Measurements from ENCODE around the gene STARD8.
"Not testable (repeated sequence)": the region's sequence is repeated elsewhere in the genome, so short reads cannot be mapped to it uniquely, and the experiment has no call there.

The STARD8 gene

DNA sequence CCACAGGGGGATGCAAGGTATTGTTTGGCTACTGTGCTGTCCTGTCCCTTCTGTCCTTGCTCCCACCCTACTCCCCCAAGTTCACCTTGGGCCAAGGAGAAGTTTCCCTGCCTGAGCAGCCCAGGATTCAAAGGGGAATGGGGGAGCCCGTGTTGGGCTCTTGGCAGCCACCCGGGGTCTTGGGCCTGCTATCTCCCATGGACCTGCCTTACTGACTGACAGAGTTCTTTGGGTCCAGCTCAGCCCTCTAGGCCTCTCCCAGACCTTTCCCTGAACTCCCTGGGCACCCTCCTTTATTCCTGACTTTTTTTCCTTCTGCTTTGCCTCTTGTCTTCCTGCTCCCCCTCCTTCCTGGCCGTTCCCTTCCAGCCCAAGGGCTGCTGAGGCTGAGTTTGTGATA is 67.4 kb downstream of the STARD8 start:
- DNase-seq (ENCODE audit: low read depth in 2 of 3, low spot score in 1 of 3) = no peak

- DNase-seq (ENCODE audit: low read depth in 2 of 3, low spot score in 1 of 3) = no peak
These were observed 69.7 kb downstream of the STARD8 start for GRCh38 chrX:68717196-68717595.

GRCh38 chrX:68717663-68718442 is 70.4 kb downstream of the STARD8 start:
- DNase-seq (ENCODE audit: low read depth in 2 of 3, low spot score in 1 of 3) = no peak

- DNase-seq (ENCODE audit: low read depth in 2 of 3, low spot score in 1 of 3) = no peak
These were observed 71.0 kb downstream of the STARD8 start for GRCh38 chrX:68718443-68718820.

- no peak for DNase-seq (ENCODE audit: low read depth in 2 of 3, low spot score in 1 of 3)
These were observed 71.9 kb downstream of the STARD8 start for GRCh38 chrX:68719181-68719903.

GRCh38 chrX:68719904-68720614 is 72.6 kb downstream of the STARD8 start:
- no peak for DNase-seq (ENCODE audit: low read depth in 2 of 3, low spot score in 1 of 3)

DNA sequence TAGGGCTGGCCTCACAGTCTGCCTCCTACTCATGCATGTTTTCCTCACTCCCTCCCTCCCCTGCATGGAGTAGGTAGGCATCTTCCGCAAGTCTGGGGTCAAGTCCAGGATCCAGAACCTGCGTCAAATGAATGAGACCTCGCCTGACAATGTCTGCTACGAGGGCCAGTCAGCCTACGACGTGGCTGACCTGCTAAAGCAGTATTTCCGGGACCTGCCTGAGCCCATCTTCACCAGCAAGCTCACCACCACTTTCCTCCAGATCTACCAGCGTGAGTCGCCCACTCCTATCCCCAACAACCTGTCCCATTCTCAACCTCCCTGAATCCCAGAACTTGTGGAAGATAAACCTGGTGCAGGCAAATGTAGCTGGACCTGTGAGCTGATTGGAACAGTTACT is 73.4 kb downstream of the STARD8 start:
- no peak for DNase-seq (ENCODE audit: low read depth in 2 of 3, low spot score in 1 of 3)

DNA sequence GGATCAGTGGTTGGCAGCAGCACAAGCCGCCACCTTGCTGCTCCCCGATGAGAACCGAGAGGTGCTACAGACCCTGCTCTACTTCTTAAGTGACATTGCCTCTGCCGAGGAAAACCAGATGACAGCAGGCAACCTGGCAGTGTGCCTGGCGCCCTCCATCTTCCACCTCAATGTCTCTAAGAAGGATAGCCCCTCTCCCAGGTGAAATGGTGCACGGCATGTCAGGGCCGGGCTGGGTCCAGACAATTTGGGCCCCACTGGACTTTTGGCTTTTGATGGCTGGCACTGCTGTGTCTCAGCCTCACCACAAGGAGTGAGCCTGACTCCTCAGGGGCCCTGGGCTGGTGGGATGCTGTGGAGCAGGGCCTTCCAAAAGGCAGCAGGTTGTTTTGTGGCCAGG is 74.1 kb downstream of the STARD8 start:
- no peak for DNase-seq (ENCODE audit: low read depth in 2 of 3, low spot score in 1 of 3)

DNA sequence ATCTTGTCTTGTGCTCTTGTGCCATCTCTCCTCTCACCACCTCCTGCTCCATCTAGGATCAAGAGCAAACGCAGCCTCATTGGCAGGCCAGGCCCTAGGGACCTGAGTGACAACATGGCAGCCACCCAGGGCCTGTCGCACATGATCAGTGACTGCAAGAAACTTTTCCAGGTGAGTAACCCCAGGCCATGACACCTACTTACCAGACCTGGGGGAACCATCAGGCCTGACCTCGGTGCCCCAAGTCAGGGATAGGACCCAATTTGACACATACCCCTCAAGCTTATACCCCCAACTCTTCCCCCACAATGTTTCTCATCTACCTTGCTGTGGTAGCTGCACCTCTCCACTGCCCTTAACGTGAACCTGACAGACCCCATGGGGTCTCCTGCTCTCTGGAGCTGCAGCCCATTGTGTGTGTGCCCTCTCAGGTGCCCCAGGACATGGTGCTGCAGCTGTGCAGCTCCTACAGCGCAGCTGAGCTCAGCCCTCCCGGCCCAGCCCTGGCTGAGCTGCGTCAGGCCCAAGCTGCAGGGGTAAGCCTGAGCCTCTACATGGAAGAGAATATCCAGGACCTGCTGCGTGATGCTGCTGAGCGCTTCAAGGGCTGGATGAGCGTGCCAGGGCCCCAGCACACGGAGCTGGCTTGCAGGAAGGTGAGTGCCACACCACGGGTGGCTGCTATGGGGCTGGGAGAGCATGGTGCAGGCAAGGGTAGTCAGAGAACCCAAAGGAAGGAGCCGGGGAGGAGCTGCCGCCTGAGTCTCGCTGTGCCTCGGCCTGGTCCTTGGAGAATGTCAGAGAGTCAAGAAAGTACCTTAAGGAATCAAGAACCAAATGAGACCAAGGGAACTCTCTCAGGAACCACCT is 74.8 kb downstream of the STARD8 start:
- DNase-seq (ENCODE audit: low read depth in 2 of 3, low spot score in 1 of 3) = no peak

DNA sequence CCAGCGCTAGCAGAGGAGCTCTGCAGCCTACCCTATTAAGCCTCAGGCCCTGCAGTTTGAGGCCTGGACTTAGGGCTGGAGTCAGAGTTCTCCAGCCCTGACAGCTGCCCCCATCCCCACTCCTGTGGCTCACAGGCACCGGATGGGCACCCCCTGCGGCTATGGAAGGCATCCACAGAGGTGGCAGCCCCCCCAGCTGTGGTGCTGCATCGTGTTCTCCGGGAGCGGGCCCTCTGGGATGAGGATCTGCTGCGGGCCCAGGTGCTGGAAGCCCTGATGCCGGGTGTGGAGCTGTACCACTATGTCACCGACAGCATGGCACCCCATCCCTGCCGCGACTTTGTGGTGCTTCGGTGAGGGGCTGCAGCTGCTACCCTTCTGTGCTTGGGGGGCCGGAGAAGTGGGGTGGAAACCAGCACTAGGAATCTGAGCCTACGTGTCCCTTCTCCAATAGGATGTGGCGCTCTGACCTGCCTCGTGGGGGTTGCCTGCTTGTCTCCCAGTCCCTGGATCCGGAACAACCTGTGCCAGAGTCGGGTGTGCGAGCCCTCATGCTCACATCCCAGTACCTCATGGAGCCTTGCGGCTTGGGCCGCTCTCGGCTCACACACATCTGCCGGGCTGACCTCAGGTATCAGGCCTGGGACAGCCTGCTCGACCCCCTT is 76.2 kb downstream of the STARD8 start:
- no peak for DNase-seq (ENCODE audit: low read depth in 2 of 3, low spot score in 1 of 3)

DNA sequence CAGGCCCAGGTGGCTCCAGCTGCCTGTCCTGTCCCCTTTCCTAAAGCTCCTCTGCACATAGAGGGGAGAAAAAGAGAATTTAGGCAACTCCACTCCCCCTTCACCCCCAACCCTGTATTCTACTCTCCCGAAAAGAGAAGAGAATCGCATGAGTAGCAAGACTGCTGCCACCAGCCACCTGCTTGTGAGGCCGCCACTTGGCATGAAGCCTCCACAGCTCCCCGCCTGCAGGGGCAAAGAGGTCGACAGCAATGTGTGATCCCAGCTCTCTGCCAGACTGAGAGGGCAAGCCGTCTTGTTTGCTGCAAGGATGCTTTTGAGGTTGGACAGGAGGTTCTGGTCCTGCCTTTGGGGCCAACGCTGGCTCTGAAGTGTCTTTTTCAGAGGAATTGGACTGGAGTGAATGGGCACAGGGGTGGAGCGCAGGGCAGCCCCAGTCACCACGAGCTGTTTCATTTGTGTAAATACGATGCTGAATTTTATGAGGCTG is 77.1 kb downstream of the STARD8 start:
- no peak for DNase-seq (ENCODE audit: low read depth in 2 of 3, low spot score in 1 of 3)

DNA sequence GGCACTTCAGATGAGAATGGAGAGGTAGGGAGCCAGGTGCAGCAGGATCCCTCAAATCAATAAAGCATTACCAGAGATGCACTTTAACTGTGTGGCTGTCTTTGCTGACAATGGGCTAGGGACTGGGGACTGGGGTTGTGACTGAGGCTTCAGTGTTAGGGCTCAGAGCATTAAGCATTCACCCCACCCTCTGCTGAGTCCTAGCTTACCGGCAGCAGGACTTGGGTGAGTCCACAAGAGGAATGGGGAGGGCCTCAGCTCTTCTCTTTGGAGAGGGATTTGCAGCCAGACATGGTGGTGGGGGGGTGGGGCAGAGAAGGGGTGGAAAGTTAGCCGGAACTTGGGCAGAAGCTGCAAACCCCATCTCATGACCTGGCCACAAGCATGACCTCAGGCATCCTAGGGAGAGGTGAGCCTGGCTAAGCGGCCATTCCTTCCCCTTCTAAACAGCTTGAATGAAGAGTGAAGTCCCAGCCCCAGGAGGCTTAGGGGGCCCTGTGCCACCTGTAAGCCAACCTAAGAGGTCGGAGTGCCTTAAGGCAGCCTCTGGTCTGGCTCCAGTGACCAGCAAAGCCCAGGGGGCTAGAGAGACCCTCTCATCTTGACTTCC is 78.4 kb downstream of the STARD8 start:
- no peak for DNase-seq (ENCODE audit: low read depth in 2 of 3, low spot score in 1 of 3)

DNA sequence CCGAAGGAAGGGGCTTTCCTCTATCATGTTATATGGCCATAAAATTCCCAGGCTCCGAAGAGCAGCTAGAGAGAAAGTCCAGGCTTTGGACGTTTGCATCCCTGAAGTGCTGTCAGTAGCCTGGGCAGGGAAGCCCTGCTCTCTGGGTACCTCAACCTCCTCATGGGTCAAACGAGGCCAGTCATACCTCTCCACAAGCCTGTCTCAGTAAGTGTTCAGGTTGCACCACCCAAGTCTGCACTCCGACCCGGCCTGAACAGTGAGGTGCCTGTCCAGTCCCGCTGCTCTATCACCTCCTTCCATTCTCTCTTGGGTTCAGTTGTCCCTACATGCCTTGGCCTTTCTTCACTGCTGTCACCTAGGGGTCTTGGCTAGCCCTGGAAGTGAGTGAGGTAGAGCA is 78.9 kb downstream of the STARD8 start:
- no peak for DNase-seq (ENCODE audit: low read depth in 2 of 3, low spot score in 1 of 3)

GRCh38 chrX:68727696-68728095 is 80.2 kb downstream of the STARD8 start:
- no peak for DNase-seq (ENCODE audit: low read depth in 2 of 3, low spot score in 1 of 3)

GRCh38 chrX:68728186-68728585 is 80.7 kb downstream of the STARD8 start:
- no peak for DNase-seq (ENCODE audit: low read depth in 2 of 3, low spot score in 1 of 3)

- DNase-seq (ENCODE audit: low read depth in 2 of 3, low spot score in 1 of 3) = no peak
These were observed 83.8 kb downstream of the STARD8 start for GRCh38 chrX:68731254-68731653.

DNA sequence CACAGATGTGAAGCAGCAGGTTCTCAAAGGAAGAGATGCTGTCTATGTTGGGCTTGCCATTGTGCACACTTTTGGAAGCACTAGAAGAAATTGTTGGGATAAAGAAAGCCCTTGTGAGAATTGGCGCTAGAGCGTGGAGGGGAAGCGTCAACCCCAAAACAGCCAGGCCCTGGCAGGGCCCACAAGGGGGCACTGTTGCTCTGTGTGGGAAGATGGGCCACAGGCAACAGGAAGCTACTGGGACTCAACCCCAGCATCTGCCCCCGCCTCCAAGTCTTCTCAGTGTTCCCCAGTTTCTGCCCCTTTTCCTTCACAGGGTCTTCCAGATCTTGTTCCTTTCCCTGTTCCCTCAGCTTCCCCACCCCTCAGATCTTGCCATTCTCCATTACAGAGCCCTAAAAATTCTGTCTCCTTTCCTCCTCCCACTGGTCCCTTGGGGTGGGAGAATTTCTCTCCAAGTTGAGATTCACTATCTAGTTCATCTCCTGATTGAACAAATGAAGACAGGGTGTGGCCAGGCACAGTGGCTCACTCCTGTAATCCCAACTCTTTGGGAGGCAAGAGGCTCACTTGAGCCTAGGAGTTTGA is 85.5 kb downstream of the STARD8 start:
- DNase-seq (ENCODE audit: low read depth in 2 of 3, low spot score in 1 of 3) = peak; percentile 24 to 69 (median 51)

- no peak for DNase-seq (ENCODE audit: low read depth in 2 of 3, low spot score in 1 of 3)
These were observed 87.8 kb downstream of the STARD8 start for GRCh38 chrX:68735266-68735665.

DNA sequence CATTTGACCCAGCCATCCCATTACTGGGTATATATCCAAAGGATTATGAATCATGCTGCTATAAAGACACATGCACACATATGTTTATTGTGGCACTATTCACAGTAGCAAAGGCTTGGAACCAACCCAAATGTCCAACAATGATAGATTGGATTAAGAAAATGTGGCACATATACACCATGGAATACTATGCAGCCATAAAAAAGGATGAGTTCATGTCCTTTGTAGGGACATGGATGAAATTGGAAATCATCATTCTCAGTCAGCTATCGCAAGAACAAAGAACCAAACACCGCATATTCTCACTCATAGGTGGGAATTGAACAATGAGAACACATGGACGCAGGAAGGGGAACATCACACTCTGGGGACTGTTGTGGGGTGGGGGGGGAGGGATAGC is 94.4 kb downstream of the STARD8 start:
- DNase-seq (ENCODE audit: low read depth in 2 of 3, low spot score in 1 of 3) = not testable (repeated sequence)

DNA sequence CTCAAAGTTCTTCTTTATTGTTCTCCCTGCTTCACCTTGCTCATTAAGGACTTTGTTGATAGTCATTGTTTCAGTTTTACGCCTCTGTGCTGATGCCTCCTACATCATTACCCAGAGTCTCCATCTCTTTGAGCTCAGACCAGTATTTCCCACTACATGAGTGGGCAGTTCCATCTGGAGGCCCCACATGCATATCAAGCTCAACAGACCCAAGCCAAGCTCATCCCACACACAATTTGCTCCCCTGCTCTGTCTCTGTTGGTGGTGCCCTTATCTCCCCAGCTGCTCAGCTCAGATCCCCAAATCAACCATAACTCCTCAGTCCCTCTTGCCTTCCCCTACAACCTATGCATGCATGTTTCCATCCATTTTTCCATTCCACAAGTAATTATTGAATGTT is 96.3 kb downstream of the STARD8 start:
- DNase-seq (ENCODE audit: low read depth in 2 of 3, low spot score in 1 of 3) = no peak

Measured in stimulated activated CD4-positive, alpha-beta T cell treated with anti-CD3 and anti-CD28 coated beads, Interleukin-12 subunit alpha, Interleukin-12 subunit beta, amount 100 ng/mL, for 48 hours (primary cell).